ENCODE measurements around the gene NGEF.

- TF ChIP-seq, protein P1, sequence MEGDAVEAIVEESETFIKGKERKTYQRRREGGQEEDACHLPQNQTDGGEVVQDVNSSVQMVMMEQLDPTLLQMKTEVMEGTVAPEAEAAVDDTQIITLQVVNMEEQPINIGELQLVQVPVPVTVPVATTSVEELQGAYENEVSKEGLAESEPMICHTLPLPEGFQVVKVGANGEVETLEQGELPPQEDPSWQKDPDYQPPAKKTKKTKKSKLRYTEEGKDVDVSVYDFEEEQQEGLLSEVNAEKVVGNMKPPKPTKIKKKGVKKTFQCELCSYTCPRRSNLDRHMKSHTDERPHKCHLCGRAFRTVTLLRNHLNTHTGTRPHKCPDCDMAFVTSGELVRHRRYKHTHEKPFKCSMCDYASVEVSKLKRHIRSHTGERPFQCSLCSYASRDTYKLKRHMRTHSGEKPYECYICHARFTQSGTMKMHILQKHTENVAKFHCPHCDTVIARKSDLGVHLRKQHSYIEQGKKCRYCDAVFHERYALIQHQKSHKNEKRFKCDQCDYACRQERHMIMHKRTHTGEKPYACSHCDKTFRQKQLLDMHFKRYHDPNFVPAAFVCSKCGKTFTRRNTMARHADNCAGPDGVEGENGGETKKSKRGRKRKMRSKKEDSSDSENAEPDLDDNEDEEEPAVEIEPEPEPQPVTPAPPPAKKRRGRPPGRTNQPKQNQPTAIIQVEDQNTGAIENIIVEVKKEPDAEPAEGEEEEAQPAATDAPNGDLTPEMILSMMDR (IDR thresholded peaks at IDR 0.05): no peak
- TF ChIP-seq EZH2 (IDR thresholded peaks at IDR 0.05) (no peak), EZH2phosphoT487 (IDR thresholded peaks at IDR 0.05) (no peak)
Observed at GRCh38 chr2:233022561-233022960, 9.5 kb upstream of the NGEF start.

Data from neural progenitor cell (in vitro differentiated cells).